GM12865 (cell line): Measurements from ENCODE around the gene AK2.
"Not testable (repeated sequence)": the region's sequence is repeated elsewhere in the genome, so short reads cannot be mapped to it uniquely, and the experiment has no call there.

Experiments
- DNase-seq: peaks from one replicate; pipeline ENCODE4 v3.0.0; 2010; ENCODE audit warnings: low read depth
- H3K4me3 ChIP-seq: 2 replicates; pipeline ENCODE4 v1.5.1; 2011; ENCODE audit warnings: mild to moderate bottlenecking, low read depth, low read length, control low read depth
- TF ChIP-seq, protein P1 (sequence below): IDR thresholded peaks from 2 replicates; pipeline ENCODE4 v1.5.1; 2011; ENCODE audit warnings: low read length, control low read depth, low read depth, inconsistent platforms; ENCODE audit not compliant: insufficient read depth; ENCODE audit errors: missing control alignments

AK2 gene

DNA sequence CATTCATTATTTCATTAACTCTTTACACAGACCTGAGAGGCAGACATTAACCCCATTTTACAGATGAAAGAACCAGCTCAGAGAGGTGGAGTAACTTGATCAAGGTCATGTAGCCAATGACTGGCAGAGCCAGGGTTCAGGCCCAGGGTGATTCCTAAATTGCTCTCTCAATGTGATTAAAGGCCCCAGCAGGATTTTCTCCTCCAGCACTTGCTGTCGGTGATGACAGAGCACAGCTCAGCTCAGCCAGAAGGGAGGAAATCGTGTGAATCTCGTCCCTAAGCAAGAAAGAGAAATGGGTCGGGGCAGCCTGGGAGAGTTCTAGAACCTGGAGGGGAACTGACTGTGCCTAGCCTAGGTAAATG, 52.6 kb downstream of the AK2 start:
- TF ChIP-seq, protein P1, sequence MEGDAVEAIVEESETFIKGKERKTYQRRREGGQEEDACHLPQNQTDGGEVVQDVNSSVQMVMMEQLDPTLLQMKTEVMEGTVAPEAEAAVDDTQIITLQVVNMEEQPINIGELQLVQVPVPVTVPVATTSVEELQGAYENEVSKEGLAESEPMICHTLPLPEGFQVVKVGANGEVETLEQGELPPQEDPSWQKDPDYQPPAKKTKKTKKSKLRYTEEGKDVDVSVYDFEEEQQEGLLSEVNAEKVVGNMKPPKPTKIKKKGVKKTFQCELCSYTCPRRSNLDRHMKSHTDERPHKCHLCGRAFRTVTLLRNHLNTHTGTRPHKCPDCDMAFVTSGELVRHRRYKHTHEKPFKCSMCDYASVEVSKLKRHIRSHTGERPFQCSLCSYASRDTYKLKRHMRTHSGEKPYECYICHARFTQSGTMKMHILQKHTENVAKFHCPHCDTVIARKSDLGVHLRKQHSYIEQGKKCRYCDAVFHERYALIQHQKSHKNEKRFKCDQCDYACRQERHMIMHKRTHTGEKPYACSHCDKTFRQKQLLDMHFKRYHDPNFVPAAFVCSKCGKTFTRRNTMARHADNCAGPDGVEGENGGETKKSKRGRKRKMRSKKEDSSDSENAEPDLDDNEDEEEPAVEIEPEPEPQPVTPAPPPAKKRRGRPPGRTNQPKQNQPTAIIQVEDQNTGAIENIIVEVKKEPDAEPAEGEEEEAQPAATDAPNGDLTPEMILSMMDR: no peak
- DNase-seq: no peak
- H3K4me3 ChIP-seq: no peak overlapping the region

DNA sequence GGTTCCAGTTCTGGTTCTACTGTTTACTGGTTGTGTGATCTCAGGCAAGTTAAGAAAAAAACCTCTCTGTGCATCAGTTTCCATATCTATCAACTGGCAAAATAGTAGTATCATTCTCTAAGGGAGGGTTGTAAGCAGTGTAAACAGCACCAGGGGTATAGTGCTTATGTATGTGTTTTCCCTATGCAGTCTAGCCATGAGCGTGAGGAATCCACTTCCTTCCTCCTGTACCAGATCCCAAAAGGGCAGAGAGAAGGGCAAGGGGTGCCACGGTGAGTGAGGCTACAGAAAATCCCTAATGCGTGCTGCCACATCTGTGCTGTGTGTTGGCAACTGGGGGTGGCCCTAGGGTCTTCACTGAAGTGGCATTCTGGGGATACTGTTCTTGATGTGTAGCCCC, 53.7 kb downstream of the AK2 start:
- no peak for DNase-seq
- TF ChIP-seq, protein P1: no peak
- no peak overlapping the region for H3K4me3 ChIP-seq

DNA sequence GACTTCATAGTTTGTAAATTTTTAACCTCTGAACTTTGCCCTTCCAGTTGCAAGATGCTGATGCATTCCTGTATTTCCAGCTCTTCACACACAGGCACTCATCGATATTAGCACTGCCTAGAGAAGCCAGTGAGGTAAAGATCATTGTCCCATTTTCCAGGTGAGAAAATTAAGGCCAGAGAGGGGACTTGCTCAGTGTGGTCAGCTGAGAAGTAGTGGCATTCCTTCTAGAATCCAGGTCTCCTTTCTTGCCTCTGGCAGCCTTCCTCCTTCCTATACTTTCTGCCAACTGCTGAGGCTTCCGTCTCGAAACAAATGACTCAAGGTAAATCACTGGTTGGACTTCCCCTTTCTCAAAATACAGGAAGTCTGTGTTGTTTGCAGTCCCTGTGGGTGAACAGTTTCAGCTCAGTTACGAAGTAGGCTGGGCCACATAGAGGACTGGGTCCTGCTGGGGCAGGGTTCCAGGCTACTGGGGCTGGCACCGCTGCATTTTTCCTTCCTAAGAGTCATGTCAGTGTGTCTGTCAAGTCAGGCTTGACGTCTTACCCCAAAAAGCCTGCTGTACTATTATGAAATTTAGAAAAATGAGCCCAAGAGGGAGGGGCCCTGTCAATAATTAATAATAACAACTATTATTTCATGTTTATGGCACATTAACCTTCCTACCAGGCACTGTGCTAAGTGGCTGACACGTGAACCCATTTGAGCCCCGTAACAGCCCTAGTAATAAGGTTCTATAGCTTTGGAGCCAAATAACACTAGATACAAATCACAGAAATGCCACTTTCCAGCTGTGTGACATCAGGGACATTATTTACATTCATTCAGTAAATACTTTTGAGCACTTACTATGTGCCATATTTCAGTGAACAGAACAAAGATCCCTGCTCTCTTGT, 55.4 kb downstream of the AK2 start:
- H3K4me3 ChIP-seq: peak overlapping the region; percentile 57
- DNase-seq: peak; percentile 93
- TF ChIP-seq, protein P1: no peak

DNA sequence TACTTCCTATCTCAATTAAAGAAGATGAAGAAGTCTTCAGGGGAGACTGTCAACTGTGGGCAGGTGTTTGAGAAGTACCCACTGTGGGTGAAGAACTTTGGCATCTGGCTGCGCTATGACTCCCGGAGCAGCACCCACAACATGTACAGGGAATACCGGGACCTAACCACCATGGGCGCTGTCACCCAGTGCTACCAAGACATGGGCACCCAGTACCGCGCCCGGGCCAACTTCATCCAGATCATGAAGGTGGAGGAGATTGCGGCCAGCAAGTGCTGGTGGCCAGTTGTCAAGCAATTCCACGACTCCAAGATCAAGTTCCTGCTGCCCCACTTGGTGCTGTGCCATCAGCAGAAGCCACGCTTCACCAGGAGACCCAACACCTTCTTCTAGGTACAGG, 56.6 kb downstream of the AK2 start:
- 0 out of 2 replicates have a peak overlapping the region, but pooled peaks have one; percentile 57 for H3K4me3 ChIP-seq
- no peak for DNase-seq
- TF ChIP-seq, protein P1: no peak

DNA sequence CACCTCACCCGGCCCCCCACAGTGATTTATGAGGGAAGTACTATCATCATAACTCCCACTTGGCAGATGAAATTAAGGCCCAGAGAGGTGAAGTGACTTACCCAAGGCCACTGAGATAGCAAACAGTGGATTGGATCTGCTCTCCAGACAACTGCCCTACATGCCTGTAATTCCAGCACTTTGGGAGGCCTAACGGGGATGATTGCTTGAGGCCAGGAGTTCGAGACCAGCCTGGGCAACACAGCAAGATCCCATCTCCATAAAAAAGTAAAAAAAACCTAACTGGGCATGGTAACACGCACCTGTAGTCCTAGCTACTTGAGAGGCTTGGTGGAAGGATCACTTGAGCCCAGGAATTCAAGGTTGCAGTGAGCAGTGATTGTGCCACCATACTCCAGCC, 57.8 kb downstream of the AK2 start:
- H3K4me3 ChIP-seq: no peak overlapping the region
- DNase-seq: no peak
- TF ChIP-seq, protein P1: no peak

DNA sequence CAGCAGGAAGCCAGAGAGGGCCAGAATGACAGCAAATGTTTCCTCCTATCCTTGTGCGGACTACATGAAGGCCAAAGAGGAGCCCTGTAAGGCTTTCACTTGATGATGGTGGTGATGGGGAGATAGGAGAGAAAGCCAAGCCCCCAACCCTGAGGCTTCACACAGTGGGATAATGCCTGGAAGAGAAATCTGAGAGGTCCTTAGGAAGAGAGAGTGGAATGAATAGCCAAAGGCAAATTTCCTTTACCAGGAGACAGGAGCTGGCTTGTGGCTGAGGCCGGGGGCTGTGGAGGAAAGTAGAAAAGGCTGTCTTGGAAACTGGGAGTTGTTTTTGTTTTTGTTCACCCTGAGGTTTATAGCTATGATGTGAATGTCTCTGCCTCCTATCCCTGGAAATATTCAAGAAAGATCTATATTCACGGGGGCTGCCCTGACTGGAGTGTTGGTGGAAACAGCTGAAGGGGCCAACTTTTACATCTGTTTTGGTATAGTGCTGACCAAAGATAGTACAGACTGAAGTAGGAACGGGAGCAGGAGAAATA, 59.1 kb downstream of the AK2 start:
- TF ChIP-seq, protein P1: no peak

DNA sequence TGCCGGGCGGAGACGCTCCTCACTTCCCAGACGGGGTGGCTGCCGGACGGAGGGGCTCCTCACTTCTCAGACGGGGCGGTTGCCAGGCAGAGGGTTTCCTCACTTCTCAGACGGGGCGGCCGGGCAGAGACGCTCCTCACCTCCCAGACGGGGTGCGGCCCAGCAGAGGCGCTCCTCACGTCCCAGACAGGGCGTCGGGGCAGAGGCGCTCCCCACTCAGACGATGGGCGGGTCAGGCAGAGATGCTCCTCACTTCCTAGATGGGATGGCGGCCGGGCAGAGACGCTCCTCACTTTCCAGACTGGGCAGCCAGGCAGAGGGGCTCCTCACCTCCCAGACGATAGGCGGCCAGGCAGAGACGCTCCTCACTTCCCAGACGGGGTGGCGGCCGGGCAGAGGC, 61.6 kb downstream of the AK2 start:
- DNase-seq, H3K4me3 ChIP-seq: not testable (repeated sequence)

More for the DNA sequence above, 59.1 kb downstream of the AK2 start:
- no peak overlapping the region for H3K4me3 ChIP-seq
- no peak for DNase-seq

DNA sequence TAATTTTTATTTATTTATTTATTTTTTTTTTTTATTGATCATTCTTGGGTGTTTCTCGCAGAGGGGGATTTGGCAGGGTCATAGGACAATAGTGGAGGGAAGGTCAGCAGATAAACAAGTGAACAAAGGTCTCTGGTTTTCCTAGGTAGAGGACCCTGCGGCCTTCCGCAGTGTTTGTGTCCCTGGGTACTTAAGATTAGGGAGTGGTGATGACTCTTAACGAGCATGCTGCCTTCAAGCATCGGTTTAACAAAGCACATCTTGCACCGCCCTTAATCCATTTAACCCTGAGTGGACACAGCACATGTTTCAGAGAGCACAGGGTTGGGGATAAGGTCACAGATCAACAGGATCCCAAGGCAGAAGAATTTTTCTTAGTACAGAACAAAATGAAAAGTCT, 63.2 kb downstream of the AK2 start:
- not testable (repeated sequence) for H3K4me3 ChIP-seq, DNase-seq
